T-cell (primary cell): ENCODE results near the gene MYO5A. TPM values are rescaled to one million over a fixed set of nuclear protein-coding genes. Genes with fewer than 3 reads are reported as not detected.
A peak's percentile ranks its signal among the peaks of the same experiment; 100 is the strongest.

Experiments
- ATAC-seq, 4 experiments: fragments of 200-7000 bp in 3 of 4; fragments of 150-1000 bp in 1 of 4; cut with Tn5 transposase; replicated peaks in 1 of 4; 1 replicate in 3 of 4; 2 replicates in 1 of 4; pipeline ENCODE4 v1.10.0; 2021; ENCODE audit warnings: moderate library complexity in 3 of 4, mild to moderate bottlenecking in 2 of 4, moderate number of reproducible peaks in 1 of 4
- CTCF ChIA-PET, 2 donors: fragments of 300-600 bp; sonication (Branson Sonifier 250); formaldehyde crosslinking; loops; one replicate each; lab custom pipeline; 2022; ENCODE audit warnings: antibody characterized with exemption in 2 of 2; lab: Charles Lee
- POLR2A ChIA-PET, 2 donors: fragments of 300-600 bp; sonication (Branson Sonifier 250); formaldehyde crosslinking; loops; one replicate each; lab custom pipeline; 2022; ENCODE audit warnings: antibody characterized with exemption in 2 of 2; lab: Charles Lee
- DNase-seq, 35 experiments: peaks; one replicate each; pipeline versions ENCODE4 v3.0.0 to v3.0.0-alpha.2; 2013 to 2023
- H3K27ac ChIP-seq: one replicate; pipeline ENCODE4 v1.5.1; 2013; ENCODE audit warnings: low read length
- H3K27me3 ChIP-seq, 2 experiments: replicated peaks in 1 of 2; 1 replicate in 1 of 2; 2 replicates in 1 of 2; pipeline versions ENCODE4 v1.6.1 to v1.7.0; 2013; ENCODE audit warnings: low read length in 1 of 2, mixed read lengths in 1 of 2; ENCODE audit not compliant: control insufficient read depth in 2 of 2, insufficient read depth in 2 of 2; ENCODE audit errors: extremely low read depth in 1 of 2
- H3K36me3 ChIP-seq, 2 donors: 1 replicate in 1 of 2; 2 replicates in 1 of 2; pipeline versions ENCODE4 v1.6.1 to v1.7.0; 2013; ENCODE audit warnings: low read length in 1 of 2; ENCODE audit not compliant: control insufficient read depth in 2 of 2, insufficient read depth in 1 of 2; ENCODE audit errors: extremely low read depth in 1 of 2
- H3K4me1 ChIP-seq, 2 experiments: 1 replicate in 1 of 2; 2 replicates in 1 of 2; pipeline versions ENCODE4 v1.6.1 to v1.7.0; 2013; ENCODE audit warnings: low read length in 2 of 2, mixed read lengths in 1 of 2; ENCODE audit not compliant: insufficient read depth in 2 of 2, control insufficient read depth in 1 of 2; ENCODE audit errors: extremely low read depth in 1 of 2
- H3K4me3 ChIP-seq, 2 donors: 1 replicate in 1 of 2; 2 replicates in 1 of 2; pipeline versions ENCODE4 v1.5.1 to v1.7.0; 2013; ENCODE audit warnings: mild to moderate bottlenecking in 2 of 2, low read length in 1 of 2, moderate library complexity in 1 of 2; ENCODE audit not compliant: control insufficient read depth in 1 of 2; ENCODE audit errors: extremely low read depth in 1 of 2
- H3K9me3 ChIP-seq: 2 replicates; pipeline ENCODE4 v1.7.0; 2013
- H3K27ac Mint-ChIP-seq, 2 donors: one replicate each; pipeline ENCODE4 v1.8.0; 2020 to 2021; ENCODE audit warnings: mild to moderate bottlenecking in 2 of 2, mixed read lengths in 2 of 2
- H3K27me3 Mint-ChIP-seq, 2 donors: one replicate each; pipeline ENCODE4 v1.8.0; 2021 to 2022; ENCODE audit warnings: mixed read lengths in 2 of 2
- H3K36me3 Mint-ChIP-seq: one replicate; pipeline ENCODE4 v1.8.0; 2021; ENCODE audit warnings: mixed read lengths
- H3K4me1 Mint-ChIP-seq, 3 donors: one replicate each; pipeline ENCODE4 v1.8.0; 2020 to 2022; ENCODE audit warnings: mixed read lengths in 3 of 3, mild to moderate bottlenecking in 1 of 3
- H3K4me3 Mint-ChIP-seq, 3 donors: one replicate each; pipeline ENCODE4 v1.8.0; 2020 to 2022; ENCODE audit warnings: mild to moderate bottlenecking in 3 of 3, mixed read lengths in 3 of 3, moderate library complexity in 3 of 3
- H3K9me3 Mint-ChIP-seq, 3 donors: one replicate each; pipeline ENCODE4 v1.8.0; 2020 to 2022; ENCODE audit warnings: mixed read lengths in 3 of 3
- WGBS: methylation state at CpG from one replicate; pipeline ENCODE4 v1.1.5; 2013; ENCODE audit warnings: missing lambda C conversion rate; ENCODE audit not compliant: insufficient coverage; 5-methylcytosine and 5-hydroxymethylcytosine counted together
- total RNA-seq, 35 experiments: library from RNA in 6 of 35; stranded (reverse) in 6 of 35; fragments of 120-200 nt in 1 of 35; gene quantifications; one replicate each; pipeline versions ENCODE4 v1.2.1 to v1.2.4 and lab custom pipeline; 2013 to 2026

Gene MYO5A
- total RNA-seq, 5 donors from 2014 or later (not counting 1 experiment from before 2014, with no cell fraction given): 25.2 to 46.6 (median 29.5) TPM

DNA sequence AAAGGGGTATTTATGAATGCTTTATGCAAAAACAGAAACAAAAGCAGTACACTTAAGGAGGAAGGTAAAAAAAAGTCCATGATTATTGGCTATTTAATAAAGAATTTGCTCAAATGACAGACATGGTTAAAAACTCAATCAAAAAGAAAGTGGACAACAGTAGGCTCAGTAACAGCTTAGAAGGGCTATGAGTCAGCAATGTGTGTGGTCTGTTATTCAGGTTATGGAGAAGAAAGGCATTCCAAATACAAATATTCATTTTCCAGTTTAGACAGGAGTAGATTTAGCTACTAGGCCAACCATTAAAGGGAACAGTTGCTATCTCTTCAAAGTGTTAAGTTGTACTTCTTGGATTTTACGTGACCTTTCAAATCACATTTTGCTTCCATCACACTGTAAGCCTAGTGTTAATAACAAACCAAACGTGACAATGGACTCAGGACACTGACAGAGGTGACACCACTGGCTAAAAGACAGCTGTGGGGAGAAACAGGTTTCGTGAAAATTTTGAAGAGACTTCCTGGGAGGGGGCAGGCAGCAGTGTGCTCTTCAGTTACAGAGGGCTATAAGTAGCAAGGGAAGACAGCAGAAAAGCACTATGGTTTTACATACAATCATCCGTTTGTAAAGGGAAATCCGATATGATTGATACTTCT, 191.4 kb downstream of the MYO5A start:
- no peak for ATAC-seq
- peak overlapping the region; percentile 50 to 74 for H3K27ac Mint-ChIP-seq
- WGBS: 83% methylated on average over 1 of the region's 5 CpGs

GRCh38 chr15:52336529-52336928, 192.2 kb downstream of the MYO5A start:
- Mint-ChIP-seq H3K27ac (peak overlapping the region in 1 of 2 donors; percentile 16), H3K4me1 (peaks cover 11 to 16% (median 15%) of the 10 kb centered on the region in 3 donors), H3K4me3 (no peak overlapping the region), H3K36me3 (peaks cover 21% of the 10 kb centered on the region), H3K27me3 (no peaks in the 10 kb centered on the region), H3K9me3 (no peaks in the 10 kb centered on the region)
- Histone ChIP-seq H3K4me3 (no peak overlapping the region), H3K27me3 (no peaks in the 10 kb centered on the region), H3K9me3 (no peaks in the 10 kb centered on the region), H3K27ac (no peak overlapping the region), H3K36me3 (peaks cover 2 to 24% of the 10 kb centered on the region in 2 donors), H3K4me1 (peaks cover 3 to 4% of the 10 kb centered on the region in 2 experiments)
- CTCF ChIA-PET: interaction anchor here in 1 of 2 donors (1.0 kb wide), 1 partner anchor 80 kb away, joined by 3 read pairs; no protein-coding TSS in a partner anchor
- POLR2A ChIA-PET: no interaction called here
- peak in 1 of 35 experiments; percentile 6 for DNase-seq
- 20% methylated on average over 1 of the region's 4 CpGs for WGBS
- no peak for ATAC-seq

More for the DNA sequence above, 191.4 kb downstream of the MYO5A start:
- no peak overlapping the region for H3K4me3 Mint-ChIP-seq
- no peak overlapping the region for H3K27ac ChIP-seq
- peaks cover 21% of the 10 kb centered on the region for H3K36me3 Mint-ChIP-seq
- H3K27me3 ChIP-seq: no peaks in the 10 kb centered on the region
- DNase-seq: no peak
- ChIA-PET CTCF (no interaction called here), POLR2A (no interaction called here)
- no peak overlapping the region for H3K4me3 ChIP-seq
- peaks cover 4 to 10% (median 8%) of the 10 kb centered on the region in 3 donors for H3K4me1 Mint-ChIP-seq
- no peaks in the 10 kb centered on the region for H3K4me1 ChIP-seq
- H3K36me3 ChIP-seq: peaks cover 2 to 26% of the 10 kb centered on the region in 2 donors
- H3K27me3 Mint-ChIP-seq: no peaks in the 10 kb centered on the region
- H3K9me3 ChIP-seq: no peaks in the 10 kb centered on the region
- H3K9me3 Mint-ChIP-seq: no peaks in the 10 kb centered on the region

DNA sequence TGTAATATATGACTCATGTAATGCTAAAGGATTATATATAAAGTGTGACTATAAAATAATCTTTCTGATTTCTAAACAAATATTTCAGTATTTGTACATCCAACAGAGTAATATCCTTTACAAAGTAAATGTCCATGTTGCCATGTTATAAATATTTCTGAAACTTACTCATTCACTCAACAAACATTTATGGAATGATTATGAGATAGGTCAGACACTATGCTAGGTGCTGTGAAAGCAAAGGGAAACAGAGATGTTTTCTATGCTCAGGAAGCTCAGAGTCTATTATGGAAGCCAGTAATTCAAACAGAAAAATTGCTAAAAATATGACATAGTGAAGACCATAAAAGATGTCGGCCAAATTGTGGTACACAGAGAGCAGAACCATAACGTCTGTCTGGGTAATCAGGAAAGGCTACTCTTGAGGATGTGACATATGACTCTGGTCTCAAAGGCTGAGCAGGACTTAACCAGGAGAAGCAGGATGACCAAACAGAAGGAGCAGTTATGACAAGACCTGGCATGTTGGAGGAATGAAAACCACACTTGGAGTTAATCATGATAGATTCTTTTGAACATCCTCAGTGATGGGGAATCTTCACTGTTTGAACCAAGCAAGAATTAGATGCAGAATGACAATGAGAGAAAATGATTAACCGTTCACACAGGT, 194.1 kb downstream of the MYO5A start:
- peaks cover 7% of the 10 kb centered on the region in 2 experiments for H3K4me1 ChIP-seq
- no peaks in the 10 kb centered on the region for H3K27me3 Mint-ChIP-seq
- H3K36me3 Mint-ChIP-seq: peaks cover 20% of the 10 kb centered on the region
- H3K4me3 ChIP-seq: no peak overlapping the region
- H3K27ac ChIP-seq: no peak overlapping the region
- ChIA-PET CTCF (interaction anchor here (0.7 to 0.9 kb wide), 4 partner anchors 123 to 459 kb away, joined by 3 to 5 read pairs (median 4); no protein-coding TSS in a partner anchor), POLR2A (interaction anchor here in 1 of 2 donors (0.5 kb wide), 1 partner anchor 297 kb away, joined by 4 read pairs; no protein-coding TSS in a partner anchor)
- no peaks in the 10 kb centered on the region for H3K27me3 ChIP-seq
- no peak for ATAC-seq
- H3K4me1 Mint-ChIP-seq: peaks cover 16 to 21% (median 20%) of the 10 kb centered on the region in 3 donors
- no peak for DNase-seq
- H3K9me3 Mint-ChIP-seq: no peaks in the 10 kb centered on the region
- no peaks in the 10 kb centered on the region for H3K9me3 ChIP-seq
- H3K36me3 ChIP-seq: peaks cover 0 to 20% of the 10 kb centered on the region in 2 donors
- no peak overlapping the region for H3K4me3 Mint-ChIP-seq
- H3K27ac Mint-ChIP-seq: peak overlapping the region; percentile 39 to 74
- 83% methylated on average over 2 of the region's 3 CpGs for WGBS

DNA sequence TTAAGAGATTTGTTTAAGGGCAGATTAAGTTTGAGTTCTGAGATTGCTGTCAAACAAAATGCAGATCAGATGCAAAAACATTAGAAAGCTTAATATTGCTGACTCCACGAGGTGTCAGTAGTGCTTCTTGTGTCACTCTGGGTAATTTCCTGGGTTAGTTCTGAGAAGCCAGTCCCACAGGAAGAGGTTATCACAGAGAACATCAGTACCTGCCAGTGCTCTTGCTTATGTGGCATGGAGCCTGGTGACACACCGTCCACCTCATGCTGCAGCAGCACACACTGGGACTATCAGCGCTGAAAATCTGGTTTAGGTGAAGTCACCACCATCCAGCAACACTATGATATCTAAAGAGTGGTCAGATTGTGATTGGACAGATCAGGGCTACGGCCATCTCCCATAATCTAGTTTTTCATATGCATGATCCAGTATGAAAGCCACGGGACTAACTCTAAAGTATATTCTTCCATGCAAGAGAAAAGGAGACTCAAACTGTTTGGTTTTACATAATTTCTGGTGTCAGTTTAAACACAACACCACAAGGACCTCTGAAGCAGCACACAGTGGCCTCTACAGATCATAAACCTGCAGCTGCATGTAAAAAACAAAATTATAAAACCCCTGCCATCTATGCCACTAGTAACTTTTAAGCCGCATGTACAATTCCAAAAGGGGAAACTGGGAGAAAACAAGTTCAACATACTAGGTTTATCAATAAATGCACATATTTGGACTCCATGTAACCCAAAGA, 197.0 kb downstream of the MYO5A start:
- Mint-ChIP-seq H3K27me3 (no peaks in the 10 kb centered on the region), H3K27ac (peak overlapping the region; percentile 86 to 87), H3K4me1 (peaks cover 16 to 21% (median 17%) of the 10 kb centered on the region in 3 donors), H3K4me3 (peak overlapping the region in 2 of 3 donors; percentile 26 to 51), H3K36me3 (peaks cover 36% of the 10 kb centered on the region), H3K9me3 (no peaks in the 10 kb centered on the region)
- peaks cover 0 to 44% of the 10 kb centered on the region in 2 donors for H3K36me3 ChIP-seq
- POLR2A ChIA-PET: no interaction called here
- peaks cover 7% of the 10 kb centered on the region in 2 experiments for H3K4me1 ChIP-seq
- no peaks in the 10 kb centered on the region for H3K27me3 ChIP-seq
- no peak overlapping the region for H3K4me3 ChIP-seq
- ATAC-seq (peak; percentile 96 to 100 (median 100)), DNase-seq (peak in 34 of 35 experiments; percentile 5 to 81 (median 29))
- WGBS: 30% methylated on average over 2 of the region's 6 CpGs
- CTCF ChIA-PET: interaction anchor here (0.5 to 5.3 kb wide), 18 partner anchors 12 to 406 kb away, joined by 3 to 43 read pairs (median 3); no protein-coding TSS in a partner anchor
- H3K27ac ChIP-seq: peak overlapping the region; percentile 26
- H3K9me3 ChIP-seq: no peaks in the 10 kb centered on the region

DNA sequence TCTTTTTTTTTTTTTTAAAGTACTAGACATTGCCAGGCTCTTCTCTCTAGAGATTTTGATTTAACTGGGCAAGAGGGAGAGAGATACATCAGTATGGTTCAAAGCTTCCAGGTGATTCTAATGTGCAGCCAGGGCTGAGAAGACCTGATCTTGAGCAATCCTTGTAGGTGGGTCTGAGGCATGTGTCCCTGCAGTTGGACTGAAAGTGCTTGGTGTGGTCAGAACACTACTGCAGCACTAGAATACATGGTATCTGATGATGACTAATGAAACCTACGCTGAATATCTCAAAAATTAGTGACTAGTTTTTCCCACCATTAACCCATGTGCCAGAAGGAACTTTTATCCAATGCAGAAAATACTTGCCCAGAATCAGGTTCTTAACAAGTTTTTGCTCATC, 198.7 kb downstream of the MYO5A start:
- Histone ChIP-seq H3K36me3 (peaks cover 0 to 45% of the 10 kb centered on the region in 2 donors), H3K27ac (no peak overlapping the region), H3K4me1 (peaks cover 7% of the 10 kb centered on the region in 2 experiments), H3K9me3 (no peaks in the 10 kb centered on the region), H3K4me3 (no peak overlapping the region), H3K27me3 (no peaks in the 10 kb centered on the region)
- Mint-ChIP-seq H3K4me1 (peaks cover 16 to 21% (median 17%) of the 10 kb centered on the region in 3 donors), H3K9me3 (no peaks in the 10 kb centered on the region), H3K27ac (no peak overlapping the region), H3K36me3 (peaks cover 44% of the 10 kb centered on the region), H3K4me3 (no peak overlapping the region), H3K27me3 (no peaks in the 10 kb centered on the region)
- CTCF ChIA-PET: interaction anchor here in 1 of 2 donors (5.3 kb wide), 1 partner anchor 405 kb away, joined by 43 read pairs; no protein-coding TSS in a partner anchor
- ATAC-seq: no peak
- 60% methylated on average over 1 of the region's 1 CpG for WGBS
- POLR2A ChIA-PET: no interaction called here
- no peak for DNase-seq

DNA sequence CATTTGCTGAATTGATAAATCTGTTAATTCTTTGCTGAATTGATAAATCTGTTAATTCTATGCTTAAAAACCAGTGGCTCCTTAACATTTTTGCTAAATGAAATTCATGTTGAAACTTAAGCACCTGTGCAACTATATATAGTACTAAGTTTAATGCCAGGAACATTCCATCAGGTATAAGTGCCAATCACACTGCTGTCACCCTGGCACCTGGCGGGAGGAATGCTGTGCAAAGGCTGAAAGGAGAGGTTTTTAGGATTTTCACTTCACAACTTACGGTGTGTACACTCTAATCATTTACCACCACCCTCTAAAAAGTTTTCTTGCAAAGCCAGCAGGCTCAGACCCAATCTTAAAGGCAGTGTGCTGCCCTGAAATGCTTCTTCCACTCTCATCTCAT, 199.5 kb downstream of the MYO5A start:
- CTCF ChIA-PET: interaction anchor here (0.6 to 5.3 kb wide), 3 partner anchors 14 to 406 kb away, joined by 3 to 43 read pairs (median 3); no protein-coding TSS in a partner anchor
- H3K4me1 Mint-ChIP-seq: peaks cover 16 to 21% (median 17%) of the 10 kb centered on the region in 3 donors
- Histone ChIP-seq H3K4me1 (peaks cover 7% of the 10 kb centered on the region in 2 experiments), H3K36me3 (peaks cover 0 to 41% of the 10 kb centered on the region in 2 donors), H3K27ac (no peak overlapping the region), H3K9me3 (no peaks in the 10 kb centered on the region), H3K4me3 (no peak overlapping the region), H3K27me3 (no peaks in the 10 kb centered on the region)
- H3K27ac Mint-ChIP-seq: no peak overlapping the region
- H3K4me3 Mint-ChIP-seq: no peak overlapping the region
- WGBS: no CpG with 5 or more reads among the region's 2 CpGs
- ATAC-seq: no peak
- no peaks in the 10 kb centered on the region for H3K27me3 Mint-ChIP-seq
- no peaks in the 10 kb centered on the region for H3K9me3 Mint-ChIP-seq
- no peak for DNase-seq
- POLR2A ChIA-PET: no interaction called here
- H3K36me3 Mint-ChIP-seq: peaks cover 44% of the 10 kb centered on the region
